Activated CD8-positive, alpha-beta T cell treated with anti-CD3 and anti-CD28 coated beads for 36 hours (primary cell): ENCODE measurements around the gene SHLD1. TPM values are rescaled to one million over a fixed set of nuclear protein-coding genes. Genes with fewer than 3 reads are reported as not detected.
"Not testable (repeated sequence)": the region's sequence is repeated elsewhere in the genome, so short reads cannot be mapped to it uniquely, and the experiment has no call there.

Source experiments
- ATAC-seq: fragments of 200-7000 bp; cut with Tn5 transposase; one replicate; pipeline ENCODE4 v1.10.0; 2021; ENCODE audit warnings: mild to moderate bottlenecking, moderate library complexity
- CTCF ChIA-PET: fragments of 350-600 bp; sonication (Branson Sonifier 250); formaldehyde crosslinking; loops from one replicate; lab custom pipeline; 2021; ENCODE audit warnings: antibody characterized with exemption; lab: Charles Lee
- POLR2A ChIA-PET: fragments of 350-600 bp; sonication (Branson Sonifier 250); formaldehyde crosslinking; loops from one replicate; lab custom pipeline; 2021; ENCODE audit warnings: antibody characterized with exemption; lab: Charles Lee
- DNase-seq: peaks from one replicate; pipeline ENCODE4 v3.0.0-alpha.2; 2020
- H3K27ac Mint-ChIP-seq: one replicate; pipeline ENCODE4 v1.8.0; 2021; ENCODE audit warnings: mild to moderate bottlenecking, mixed read lengths
- H3K27me3 Mint-ChIP-seq: one replicate; pipeline ENCODE4 v1.8.0; 2021; ENCODE audit warnings: mixed read lengths
- H3K36me3 Mint-ChIP-seq: one replicate; pipeline ENCODE4 v1.8.0; 2021; ENCODE audit warnings: low read depth, mixed read lengths
- H3K4me1 Mint-ChIP-seq: one replicate; pipeline ENCODE4 v1.8.0; 2021; ENCODE audit warnings: low read depth, mixed read lengths
- H3K4me3 Mint-ChIP-seq: one replicate; pipeline ENCODE4 v1.8.0; 2021; ENCODE audit warnings: mild to moderate bottlenecking, moderate library complexity, mixed read lengths
- H3K9me3 Mint-ChIP-seq: one replicate; pipeline ENCODE4 v1.8.0; 2021; ENCODE audit warnings: mixed read lengths
- CTCF ChIP-seq: fragments of 200-600 bp; IDR thresholded peaks from one replicate; pipeline ENCODE4 v1.8.0; 2022; ENCODE audit warnings: antibody characterized with exemption, mild to moderate bottlenecking
- intact Hi-C: fragments of 100-400 bp; cut with micrococcal nuclease; formaldehyde crosslinking; loops from one replicate; pipeline ENCODE4 v1.10.0; 2022
- total RNA-seq, 2 experiments: library from RNA; stranded (reverse); gene quantifications; one replicate each; pipeline ENCODE4 v1.2.3, GENCODE V29; 2021

Gene SHLD1
- total RNA-seq, 2 experiments from 2014 or later = 6.5 to 6.9 TPM

- Mint-ChIP-seq H3K4me3 (no peak overlapping the region), H3K36me3 (peaks cover 17% of the 10 kb centered on the region), H3K27ac (no peak overlapping the region), H3K27me3 (no peaks in the 10 kb centered on the region), H3K9me3 (no peaks in the 10 kb centered on the region), H3K4me1 (peaks cover 17% of the 10 kb centered on the region)
- ChIA-PET CTCF (interaction anchor here (1.3 to 1.7 kb wide), 2 partner anchors 15 to 27 kb away, joined by 4 read pairs; no protein-coding TSS in a partner anchor), POLR2A (no interaction called here)
- no peak for DNase-seq
- no peak for ATAC-seq
- no peak for TF ChIP-seq CTCF
- intact Hi-C loops = no loop called here
Measured at GRCh38 chr20:5773589-5773988, 23.4 kb downstream of the SHLD1 start.

- intact Hi-C loops = no loop called here
- TF ChIP-seq CTCF = no peak
- Mint-ChIP-seq H3K27ac (no peak overlapping the region), H3K36me3 (peaks cover 24% of the 10 kb centered on the region), H3K27me3 (no peaks in the 10 kb centered on the region), H3K9me3 (no peaks in the 10 kb centered on the region), H3K4me1 (peaks cover 15% of the 10 kb centered on the region), H3K4me3 (no peak overlapping the region)
- no peak for ATAC-seq
- DNase-seq = no peak
- POLR2A ChIA-PET = no interaction called here
- CTCF ChIA-PET = interaction anchor here (1.5 to 3.2 kb wide), 2 partner anchors 12 to 208 kb away, joined by 3 to 16 read pairs; no protein-coding TSS in a partner anchor
Measured at GRCh38 chr20:5776077-5776476, 25.9 kb downstream of the SHLD1 start.

GRCh38 chr20:5779071-5779900, 29.1 kb downstream of the SHLD1 start:
- Mint-ChIP-seq H3K27me3 (no peaks in the 10 kb centered on the region), H3K4me1 (peaks cover 8% of the 10 kb centered on the region), H3K27ac (no peak overlapping the region), H3K4me3 (no peak overlapping the region), H3K36me3 (peaks cover 18% of the 10 kb centered on the region), H3K9me3 (no peaks in the 10 kb centered on the region)
- DNase-seq (no peak), ATAC-seq (no peak)
- no peak for TF ChIP-seq CTCF
- POLR2A ChIA-PET = no interaction called here
- CTCF ChIA-PET = interaction anchor here (1.2 to 1.4 kb wide), 2 partner anchors 8 to 9 kb away, joined by 4 to 5 read pairs; no protein-coding TSS in a partner anchor
- intact Hi-C loops = no loop called here

GRCh38 chr20:5780846-5781217, 30.6 kb downstream of the SHLD1 start:
- no peak overlapping the region for H3K4me3 Mint-ChIP-seq
- H3K27me3 Mint-ChIP-seq = no peaks in the 10 kb centered on the region
- ChIA-PET POLR2A (interaction anchor here (0.6 kb wide), 1 partner anchor 416 kb away, joined by 3 read pairs; no protein-coding TSS in a partner anchor), CTCF (interaction anchor here (1.4 to 3.4 kb wide), 2 partner anchors 7 to 252 kb away, joined by 5 to 23 read pairs; no protein-coding TSS in a partner anchor)
- H3K36me3 Mint-ChIP-seq = peaks cover 11% of the 10 kb centered on the region
- DNase-seq = no peak
- peaks cover 8% of the 10 kb centered on the region for H3K4me1 Mint-ChIP-seq
- H3K27ac Mint-ChIP-seq = peak overlapping the region; percentile 57
- no peak for TF ChIP-seq CTCF
- peak; percentile 58 for ATAC-seq
- no peaks in the 10 kb centered on the region for H3K9me3 Mint-ChIP-seq
- intact Hi-C loops = no loop called here

- ChIA-PET POLR2A (interaction anchor here (1.0 kb wide), 1 partner anchor 30 kb away, joined by 3 read pairs; no protein-coding TSS in a partner anchor), CTCF (interaction anchor here (1.2 to 3.4 kb wide), 2 partner anchors 63 to 252 kb away, joined by 3 to 23 read pairs; no protein-coding TSS in a partner anchor)
- H3K9me3 Mint-ChIP-seq, H3K4me3 Mint-ChIP-seq, H3K27ac Mint-ChIP-seq, DNase-seq, intact Hi-C loops, ATAC-seq, H3K27me3 Mint-ChIP-seq, H3K4me1 Mint-ChIP-seq: not testable (repeated sequence)
- H3K36me3 Mint-ChIP-seq = peaks cover 11% of the 10 kb centered on the region
Measured at GRCh38 chr20:5781367-5781766, 31.2 kb downstream of the SHLD1 start.
